Measurements from ENCODE around the gene ADIPOR1.

DNA sequence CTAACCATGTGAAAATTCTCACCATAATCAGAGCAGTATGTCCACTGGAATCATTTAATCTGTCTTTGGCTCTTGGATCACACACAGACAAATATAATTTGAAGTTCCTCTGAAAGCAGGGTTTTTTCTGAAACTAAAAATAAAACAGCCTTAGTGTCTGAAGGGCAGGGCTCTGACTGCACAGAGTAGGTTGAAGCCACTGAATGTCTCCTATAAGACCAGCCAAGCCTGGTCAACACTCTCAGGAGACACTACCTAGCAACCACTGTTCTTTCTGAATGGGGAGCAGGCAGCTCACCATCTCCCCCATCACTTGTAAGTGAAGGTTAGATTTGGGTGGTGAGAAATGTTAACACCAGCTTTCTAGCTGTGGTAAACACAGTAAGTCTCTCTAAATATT lies 33.0 kb upstream of the ADIPOR1 start:
- TF ChIP-seq, protein P1, sequence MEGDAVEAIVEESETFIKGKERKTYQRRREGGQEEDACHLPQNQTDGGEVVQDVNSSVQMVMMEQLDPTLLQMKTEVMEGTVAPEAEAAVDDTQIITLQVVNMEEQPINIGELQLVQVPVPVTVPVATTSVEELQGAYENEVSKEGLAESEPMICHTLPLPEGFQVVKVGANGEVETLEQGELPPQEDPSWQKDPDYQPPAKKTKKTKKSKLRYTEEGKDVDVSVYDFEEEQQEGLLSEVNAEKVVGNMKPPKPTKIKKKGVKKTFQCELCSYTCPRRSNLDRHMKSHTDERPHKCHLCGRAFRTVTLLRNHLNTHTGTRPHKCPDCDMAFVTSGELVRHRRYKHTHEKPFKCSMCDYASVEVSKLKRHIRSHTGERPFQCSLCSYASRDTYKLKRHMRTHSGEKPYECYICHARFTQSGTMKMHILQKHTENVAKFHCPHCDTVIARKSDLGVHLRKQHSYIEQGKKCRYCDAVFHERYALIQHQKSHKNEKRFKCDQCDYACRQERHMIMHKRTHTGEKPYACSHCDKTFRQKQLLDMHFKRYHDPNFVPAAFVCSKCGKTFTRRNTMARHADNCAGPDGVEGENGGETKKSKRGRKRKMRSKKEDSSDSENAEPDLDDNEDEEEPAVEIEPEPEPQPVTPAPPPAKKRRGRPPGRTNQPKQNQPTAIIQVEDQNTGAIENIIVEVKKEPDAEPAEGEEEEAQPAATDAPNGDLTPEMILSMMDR (conservative IDR thresholded peaks at IDR 0.05; ENCODE audit: low read depth, low read length) = no peak
- no peak for TF ChIP-seq EZH2 (IDR thresholded peaks at IDR 0.05; ENCODE audit: borderline replicate concordance, low read depth, low read length, poor library complexity, severe bottlenecking)
